Measurements from ENCODE around the gene LHX1. TPM values are rescaled to one million over a fixed set of nuclear protein-coding genes. Genes with fewer than 3 reads are reported as not detected.

Gene LHX1
- total and polyA plus RNA-seq, 4 donors, result not detected

DNA sequence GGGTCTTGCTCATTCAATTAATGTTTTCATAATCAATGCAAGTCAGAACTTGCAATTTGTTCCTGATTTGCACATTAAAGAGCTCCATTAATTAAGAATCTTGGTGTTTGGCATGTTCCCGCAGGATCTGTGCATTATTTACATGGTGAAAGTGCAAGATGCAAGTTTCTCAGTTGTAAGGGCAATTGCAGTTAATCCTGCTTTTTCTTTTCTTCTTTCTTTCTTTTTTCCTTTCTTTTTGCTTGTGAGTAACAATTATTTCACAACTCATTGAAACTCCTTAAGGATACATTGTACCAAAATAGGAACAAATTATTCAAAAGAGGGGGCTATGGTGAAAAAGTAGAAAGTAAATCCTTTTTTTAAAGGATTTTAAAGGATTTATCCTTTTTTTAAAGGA lies 35.6 kb downstream of the LHX1 start:
- 97 to 100% methylated on average over 1 of the region's 1 CpG for WGBS, 2 donors
- Histone ChIP-seq H3K4me3 (ENCODE audit: low read length in 2 of 2) (no peak overlapping the region), H3K36me3 (ENCODE audit: control insufficient read depth in 1 of 2, insufficient read depth in 2 of 2, low read length in 1 of 2) (peaks cover 0 to 1% of the 10 kb centered on the region in 2 donors), H3K9me3 (ENCODE audit: control insufficient read depth, low read length) (no peaks in the 10 kb centered on the region), H3K27me3 (ENCODE audit: control insufficient read depth in 1 of 2, insufficient read depth in 2 of 2, low read length in 1 of 2) (no peaks in the 10 kb centered on the region), H3K4me1 (ENCODE audit: control insufficient read depth in 1 of 2, insufficient read depth in 2 of 2, low read length in 2 of 2) (no peaks in the 10 kb centered on the region), H3K27ac (ENCODE audit: low read depth in 1 of 2, low read length in 2 of 2) (no peak overlapping the region)
- ATAC-seq (ENCODE audit: low FRiP score), result no peak
- intact Hi-C loops (cut with DNase I), result no loop called here
- DNase-seq, result no peak

DNA sequence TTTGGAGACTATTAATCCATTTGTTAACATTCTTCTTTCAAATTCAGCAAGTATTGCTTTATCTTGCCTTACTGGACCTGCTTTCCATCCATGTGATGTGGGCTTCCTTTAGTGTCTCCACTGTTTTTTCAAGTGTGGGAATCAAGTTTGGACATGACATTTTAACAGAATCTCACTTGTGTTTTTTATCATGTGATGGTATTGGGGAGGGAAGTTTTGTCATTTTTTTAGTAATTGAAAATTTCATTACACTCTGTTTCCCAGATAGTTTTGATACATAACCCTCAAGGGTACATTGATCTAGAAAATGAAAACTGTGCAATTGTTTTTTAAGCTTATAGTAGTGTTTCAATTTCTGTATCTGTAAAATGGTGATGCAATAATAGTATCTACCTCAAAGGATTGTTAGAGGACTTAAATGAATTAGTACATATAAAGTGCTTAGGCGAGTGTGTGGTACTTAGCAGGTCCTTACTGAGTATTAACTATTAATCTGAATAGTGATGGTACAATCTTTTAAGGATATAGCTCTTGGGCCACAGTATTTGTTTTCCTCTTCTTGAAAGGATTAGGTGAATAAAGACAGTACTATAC lies 38.7 kb downstream of the LHX1 start:
- ATAC-seq (ENCODE audit: low FRiP score), result no peak

DNA sequence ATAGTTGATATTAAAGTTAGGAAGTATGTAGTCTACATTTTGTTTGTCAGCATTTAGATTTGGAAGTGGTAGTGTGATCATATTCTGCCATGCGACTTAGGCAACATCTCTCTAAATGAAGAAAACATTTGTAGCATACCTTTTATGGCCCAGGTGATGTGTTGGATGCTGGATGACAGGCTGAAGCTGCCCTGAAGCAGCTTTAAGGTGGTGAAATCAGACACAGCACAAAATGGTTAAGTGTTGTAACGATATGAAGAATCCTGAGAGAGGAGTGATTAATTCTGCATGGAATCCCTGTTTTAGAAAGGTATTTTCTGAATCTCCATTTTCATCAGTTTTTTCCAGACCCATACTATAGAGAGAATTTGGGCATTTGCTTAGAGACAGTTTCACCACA lies 39.8 kb downstream of the LHX1 start:
- DNase-seq (no peak), ATAC-seq (ENCODE audit: low FRiP score) (no peak)
- intact Hi-C loops (cut with DNase I), result no loop called here

More for the DNA sequence above, 38.7 kb downstream of the LHX1 start:
- H3K9me3 ChIP-seq (ENCODE audit: control insufficient read depth, low read length), result no peaks in the 10 kb centered on the region
- no peak for DNase-seq
- H3K27me3 ChIP-seq (ENCODE audit: control insufficient read depth in 1 of 2, insufficient read depth in 2 of 2, low read length in 1 of 2), result no peaks in the 10 kb centered on the region
- intact Hi-C loops (cut with DNase I), result no loop called here
- 89 to 92% methylated on average over 1 of the region's 1 CpG for WGBS, 2 donors
- peaks cover 1 to 11% of the 10 kb centered on the region in 2 donors for H3K4me1 ChIP-seq (ENCODE audit: control insufficient read depth in 1 of 2, insufficient read depth in 2 of 2, low read length in 2 of 2)
- no peak overlapping the region for H3K4me3 ChIP-seq (ENCODE audit: low read length in 2 of 2)
- no peaks in the 10 kb centered on the region for H3K36me3 ChIP-seq (ENCODE audit: control insufficient read depth in 1 of 2, insufficient read depth in 2 of 2, low read length in 1 of 2)
- H3K27ac ChIP-seq (ENCODE audit: low read depth in 1 of 2, low read length in 2 of 2), result no peak overlapping the region

DNA sequence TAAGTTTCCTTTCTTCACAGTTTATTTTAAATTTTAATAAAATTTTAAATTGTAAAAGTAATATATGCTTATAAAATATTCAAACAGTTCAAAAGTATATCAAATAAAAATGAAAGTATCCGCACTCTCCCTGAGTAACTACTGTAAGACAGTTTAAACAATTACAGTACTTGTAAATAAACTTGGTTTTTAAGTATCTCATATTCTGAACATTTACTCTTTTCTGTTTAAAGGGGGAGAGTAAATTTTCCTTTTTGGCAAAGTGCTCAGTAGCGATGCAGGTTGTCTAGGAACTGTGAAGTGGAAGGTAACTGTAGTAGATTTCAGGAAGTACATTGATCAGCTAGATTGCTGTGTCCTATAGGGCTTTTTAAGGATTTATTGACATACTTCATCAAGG lies 40.3 kb downstream of the LHX1 start:
- no peak for ATAC-seq (ENCODE audit: low FRiP score)
- Histone ChIP-seq H3K27ac (ENCODE audit: low read depth in 1 of 2, low read length in 2 of 2) (no peak overlapping the region), H3K4me3 (ENCODE audit: low read length in 2 of 2) (no peak overlapping the region), H3K27me3 (ENCODE audit: control insufficient read depth in 1 of 2, insufficient read depth in 2 of 2, low read length in 1 of 2) (no peaks in the 10 kb centered on the region), H3K36me3 (ENCODE audit: control insufficient read depth in 1 of 2, insufficient read depth in 2 of 2, low read length in 1 of 2) (no peaks in the 10 kb centered on the region), H3K9me3 (ENCODE audit: control insufficient read depth, low read length) (no peaks in the 10 kb centered on the region), H3K4me1 (ENCODE audit: control insufficient read depth in 1 of 2, insufficient read depth in 2 of 2, low read length in 2 of 2) (peaks cover 1 to 11% of the 10 kb centered on the region in 2 donors)
- WGBS, 2 donors, result 98% methylated on average over 2 of the region's 2 CpGs
- no peak for DNase-seq
- intact Hi-C loops (cut with DNase I), result no loop called here

More for the DNA sequence above, 39.8 kb downstream of the LHX1 start:
- Histone ChIP-seq H3K27me3 (ENCODE audit: control insufficient read depth in 1 of 2, insufficient read depth in 2 of 2, low read length in 1 of 2) (no peaks in the 10 kb centered on the region), H3K9me3 (ENCODE audit: control insufficient read depth, low read length) (no peaks in the 10 kb centered on the region), H3K36me3 (ENCODE audit: control insufficient read depth in 1 of 2, insufficient read depth in 2 of 2, low read length in 1 of 2) (no peaks in the 10 kb centered on the region), H3K4me1 (ENCODE audit: control insufficient read depth in 1 of 2, insufficient read depth in 2 of 2, low read length in 2 of 2) (peaks cover 1 to 11% of the 10 kb centered on the region in 2 donors), H3K4me3 (ENCODE audit: low read length in 2 of 2) (no peak overlapping the region), H3K27ac (ENCODE audit: low read depth in 1 of 2, low read length in 2 of 2) (no peak overlapping the region)
- WGBS, 2 donors, result 97% methylated on average over 2 of the region's 2 CpGs

DNA sequence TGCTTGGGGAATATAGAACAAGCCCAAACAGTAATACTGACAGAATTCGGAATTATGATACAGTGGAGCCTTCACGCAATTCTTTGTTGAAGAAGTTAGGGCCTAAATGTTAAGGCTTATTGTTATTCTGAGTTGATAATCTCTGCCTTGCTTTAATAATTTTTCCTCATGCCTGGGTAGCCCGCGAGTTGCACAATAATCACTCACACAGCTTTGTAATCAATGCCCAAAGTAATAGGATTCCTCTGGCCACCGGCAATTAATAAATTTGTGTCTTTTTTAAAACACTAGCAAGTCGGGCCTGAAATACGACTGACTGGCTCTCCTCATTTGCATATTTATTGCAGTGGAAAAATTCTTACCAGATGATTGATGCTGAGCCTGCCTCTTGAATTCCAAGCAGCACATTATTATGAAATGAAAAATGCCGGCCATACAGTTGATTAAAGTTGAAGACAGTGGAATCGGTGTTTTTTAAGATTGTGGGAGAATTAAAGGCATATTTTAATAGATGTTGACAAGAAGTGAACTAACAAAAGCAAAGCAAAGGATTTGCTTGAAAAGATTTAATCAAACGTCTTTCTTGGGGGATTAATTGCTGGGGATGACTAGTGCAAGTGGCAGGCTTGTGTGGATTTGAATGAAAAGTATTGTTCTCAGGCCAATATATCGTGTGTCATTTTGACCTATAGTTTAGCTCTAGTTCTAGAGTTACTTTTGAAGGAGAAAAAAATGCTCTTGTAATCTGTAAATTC lies 41.7 kb downstream of the LHX1 start:
- WGBS, 2 donors, result 83% methylated on average over 11 of the region's 11 CpGs
- DNase-seq (no peak), ATAC-seq (ENCODE audit: low FRiP score) (no peak)
- Histone ChIP-seq H3K27ac (ENCODE audit: low read depth in 1 of 2, low read length in 2 of 2) (no peak overlapping the region), H3K27me3 (ENCODE audit: control insufficient read depth in 1 of 2, insufficient read depth in 2 of 2, low read length in 1 of 2) (no peaks in the 10 kb centered on the region), H3K36me3 (ENCODE audit: control insufficient read depth in 1 of 2, insufficient read depth in 2 of 2, low read length in 1 of 2) (no peaks in the 10 kb centered on the region), H3K9me3 (ENCODE audit: control insufficient read depth, low read length) (no peaks in the 10 kb centered on the region), H3K4me3 (ENCODE audit: low read length in 2 of 2) (no peak overlapping the region), H3K4me1 (ENCODE audit: control insufficient read depth in 1 of 2, insufficient read depth in 2 of 2, low read length in 2 of 2) (peaks cover 1 to 11% of the 10 kb centered on the region in 2 donors)
- intact Hi-C loops (cut with DNase I), result no loop called here

DNA sequence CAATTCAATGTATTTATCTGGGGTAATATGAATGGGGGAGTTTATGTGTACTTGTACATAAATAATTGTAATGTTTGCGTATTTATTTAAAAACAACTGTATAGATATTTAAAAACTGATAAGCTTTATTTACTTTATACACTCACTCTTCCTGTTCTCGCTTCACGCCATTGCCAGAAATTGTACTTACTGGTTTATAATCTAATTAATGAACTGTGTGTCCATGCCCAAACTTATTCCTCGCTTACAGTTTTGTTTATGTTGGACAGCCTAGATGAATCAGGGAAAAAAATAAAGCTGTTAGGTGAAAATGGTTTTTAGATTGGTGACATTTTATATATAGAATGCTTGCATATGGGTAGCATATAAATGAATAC lies 42.3 kb downstream of the LHX1 start:
- no peak overlapping the region for H3K27ac ChIP-seq (ENCODE audit: low read depth in 1 of 2, low read length in 2 of 2)
- 72% methylated on average over 4 of the region's 4 CpGs for WGBS, 2 donors

DNA sequence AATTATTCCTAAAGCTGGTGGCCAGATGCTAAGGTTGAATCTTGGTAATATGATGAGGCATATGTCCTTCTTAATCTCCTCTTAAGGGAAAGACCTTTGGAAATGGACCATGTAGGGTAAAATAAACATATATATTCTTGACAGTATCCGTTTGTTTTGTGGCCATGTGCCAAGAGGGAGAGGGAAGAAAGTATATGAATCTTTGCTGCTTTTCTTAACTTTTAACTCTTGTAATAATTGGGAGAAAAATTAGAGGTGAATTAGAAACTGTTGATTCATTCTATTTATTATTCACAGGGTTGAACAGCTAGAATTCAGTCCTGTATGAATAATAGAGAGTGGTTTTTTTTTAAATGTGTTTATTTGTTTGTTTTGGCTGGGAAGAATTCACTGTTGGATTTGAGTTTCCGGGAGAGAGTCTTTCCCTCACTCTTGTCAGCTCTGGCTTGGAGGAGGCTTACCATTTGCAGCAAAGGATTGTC lies 43.0 kb downstream of the LHX1 start:
- intact Hi-C loops (cut with DNase I), result no loop called here
- Histone ChIP-seq H3K4me1 (ENCODE audit: control insufficient read depth in 1 of 2, insufficient read depth in 2 of 2, low read length in 2 of 2) (peaks cover 1 to 11% of the 10 kb centered on the region in 2 donors), H3K36me3 (ENCODE audit: control insufficient read depth in 1 of 2, insufficient read depth in 2 of 2, low read length in 1 of 2) (no peaks in the 10 kb centered on the region), H3K4me3 (ENCODE audit: low read length in 2 of 2) (no peak overlapping the region), H3K9me3 (ENCODE audit: control insufficient read depth, low read length) (no peaks in the 10 kb centered on the region), H3K27ac (ENCODE audit: low read depth in 1 of 2, low read length in 2 of 2) (no peak overlapping the region), H3K27me3 (ENCODE audit: control insufficient read depth in 1 of 2, insufficient read depth in 2 of 2, low read length in 1 of 2) (no peaks in the 10 kb centered on the region)
- 2 to 5% methylated on average over 2 of the region's 2 CpGs for WGBS, 2 donors
- no peak for DNase-seq
- no peak for ATAC-seq (ENCODE audit: low FRiP score)

More for the DNA sequence above, 42.3 kb downstream of the LHX1 start:
- Histone ChIP-seq H3K4me1 (ENCODE audit: control insufficient read depth in 1 of 2, insufficient read depth in 2 of 2, low read length in 2 of 2) (peaks cover 1 to 11% of the 10 kb centered on the region in 2 donors), H3K4me3 (ENCODE audit: low read length in 2 of 2) (no peak overlapping the region), H3K9me3 (ENCODE audit: control insufficient read depth, low read length) (no peaks in the 10 kb centered on the region), H3K36me3 (ENCODE audit: control insufficient read depth in 1 of 2, insufficient read depth in 2 of 2, low read length in 1 of 2) (no peaks in the 10 kb centered on the region), H3K27me3 (ENCODE audit: control insufficient read depth in 1 of 2, insufficient read depth in 2 of 2, low read length in 1 of 2) (no peaks in the 10 kb centered on the region)
- ATAC-seq (ENCODE audit: low FRiP score), result no peak
- intact Hi-C loops (cut with DNase I), result no loop called here
- no peak for DNase-seq

DNA sequence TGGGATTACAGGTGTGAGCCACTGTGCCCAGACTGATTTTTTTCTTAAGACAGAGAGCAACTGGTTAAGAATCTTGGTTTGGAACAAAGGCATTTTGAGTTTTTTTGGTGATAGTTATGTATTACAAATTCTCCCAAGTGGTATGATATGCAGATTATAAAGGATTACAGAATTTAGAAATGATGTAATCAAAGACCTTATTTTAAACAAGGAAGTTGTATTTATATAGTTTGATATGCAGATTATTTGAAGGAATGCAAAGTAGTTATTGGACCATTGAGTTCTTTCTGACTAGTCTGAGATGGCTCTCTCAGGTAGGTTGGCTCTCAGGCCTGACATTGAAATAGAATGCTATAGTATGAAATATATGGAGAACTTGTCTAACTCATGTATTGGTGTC lies 46.3 kb downstream of the LHX1 start:
- intact Hi-C loops (cut with DNase I), result no loop called here

DNA sequence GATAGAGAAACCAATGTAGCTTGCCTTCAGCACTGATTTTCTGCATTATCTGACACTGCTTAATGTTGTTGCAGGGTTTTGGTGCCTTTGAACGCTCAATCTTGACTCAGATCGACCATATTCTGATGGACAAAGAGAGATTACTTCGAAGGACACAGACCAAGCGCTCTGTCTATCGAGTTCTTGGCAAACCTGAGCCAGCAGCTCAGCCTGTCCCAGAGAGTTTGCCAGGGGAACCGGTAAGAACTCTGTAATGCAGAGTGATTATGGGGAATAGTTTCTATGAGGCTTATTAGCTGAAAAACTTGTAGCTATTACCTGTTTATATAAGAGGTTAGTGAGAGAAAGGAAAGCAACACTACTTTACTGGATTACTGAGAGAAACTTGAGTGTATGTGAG lies 51.9 kb downstream of the LHX1 start:
- no peaks in the 10 kb centered on the region for H3K4me1 ChIP-seq (ENCODE audit: control insufficient read depth in 1 of 2, insufficient read depth in 2 of 2, low read length in 2 of 2)
- H3K4me3 ChIP-seq (ENCODE audit: low read length in 2 of 2), result no peak overlapping the region
- intact Hi-C loops (cut with DNase I), result no loop called here
- ATAC-seq (ENCODE audit: low FRiP score) (no peak), DNase-seq (no peak)
- H3K9me3 ChIP-seq (ENCODE audit: control insufficient read depth, low read length), result no peaks in the 10 kb centered on the region
- H3K27me3 ChIP-seq (ENCODE audit: control insufficient read depth in 1 of 2, insufficient read depth in 2 of 2, low read length in 1 of 2), result no peaks in the 10 kb centered on the region
- no peak overlapping the region for H3K27ac ChIP-seq (ENCODE audit: low read depth in 1 of 2, low read length in 2 of 2)
- H3K36me3 ChIP-seq (ENCODE audit: control insufficient read depth in 1 of 2, insufficient read depth in 2 of 2, low read length in 1 of 2), result peaks cover 0 to 15% of the 10 kb centered on the region in 2 donors
- 82 to 84% methylated on average over 6 of the region's 6 CpGs for WGBS, 2 donors

More for the DNA sequence above, 46.3 kb downstream of the LHX1 start:
- H3K4me1 ChIP-seq (ENCODE audit: control insufficient read depth in 1 of 2, insufficient read depth in 2 of 2, low read length in 2 of 2), result peaks cover 1 to 11% of the 10 kb centered on the region in 2 donors
- no peaks in the 10 kb centered on the region for H3K9me3 ChIP-seq (ENCODE audit: control insufficient read depth, low read length)
- no peak for DNase-seq
- ATAC-seq (ENCODE audit: low FRiP score), result no peak
- H3K27me3 ChIP-seq (ENCODE audit: control insufficient read depth in 1 of 2, insufficient read depth in 2 of 2, low read length in 1 of 2), result no peaks in the 10 kb centered on the region
- H3K27ac ChIP-seq (ENCODE audit: low read depth in 1 of 2, low read length in 2 of 2), result no peak overlapping the region
- H3K36me3 ChIP-seq (ENCODE audit: control insufficient read depth in 1 of 2, insufficient read depth in 2 of 2, low read length in 1 of 2), result peaks cover 0 to 5% of the 10 kb centered on the region in 2 donors
- H3K4me3 ChIP-seq (ENCODE audit: low read length in 2 of 2), result no peak overlapping the region
